Measurements from ENCODE around the gene TPRA1. TPM values are rescaled to one million over a fixed set of nuclear protein-coding genes. Genes with fewer than 3 reads are reported as not detected.

TPRA1 gene
- total and polyA plus RNA-seq, 12 donors = 13.5 to 65.6 (median 46.4) TPM

GRCh38 chr3:127556565-127556964 lies 34.0 kb downstream of the TPRA1 start:
- H3K4me1 ChIP-seq (replicated peaks in 1 of 2) = no peaks in the 10 kb centered on the region
- no peaks in the 10 kb centered on the region for H3K9me3 ChIP-seq (replicated peaks in 1 of 3)
- H3K4me3 ChIP-seq = no peak overlapping the region
- no peak overlapping the region for H3K27ac ChIP-seq
- no peak for DNase-seq
- H3K27me3 ChIP-seq = no peaks in the 10 kb centered on the region
- TF ChIP-seq, protein P1, sequence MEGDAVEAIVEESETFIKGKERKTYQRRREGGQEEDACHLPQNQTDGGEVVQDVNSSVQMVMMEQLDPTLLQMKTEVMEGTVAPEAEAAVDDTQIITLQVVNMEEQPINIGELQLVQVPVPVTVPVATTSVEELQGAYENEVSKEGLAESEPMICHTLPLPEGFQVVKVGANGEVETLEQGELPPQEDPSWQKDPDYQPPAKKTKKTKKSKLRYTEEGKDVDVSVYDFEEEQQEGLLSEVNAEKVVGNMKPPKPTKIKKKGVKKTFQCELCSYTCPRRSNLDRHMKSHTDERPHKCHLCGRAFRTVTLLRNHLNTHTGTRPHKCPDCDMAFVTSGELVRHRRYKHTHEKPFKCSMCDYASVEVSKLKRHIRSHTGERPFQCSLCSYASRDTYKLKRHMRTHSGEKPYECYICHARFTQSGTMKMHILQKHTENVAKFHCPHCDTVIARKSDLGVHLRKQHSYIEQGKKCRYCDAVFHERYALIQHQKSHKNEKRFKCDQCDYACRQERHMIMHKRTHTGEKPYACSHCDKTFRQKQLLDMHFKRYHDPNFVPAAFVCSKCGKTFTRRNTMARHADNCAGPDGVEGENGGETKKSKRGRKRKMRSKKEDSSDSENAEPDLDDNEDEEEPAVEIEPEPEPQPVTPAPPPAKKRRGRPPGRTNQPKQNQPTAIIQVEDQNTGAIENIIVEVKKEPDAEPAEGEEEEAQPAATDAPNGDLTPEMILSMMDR (IDR thresholded peaks at IDR 0.05) = no peak
- TF ChIP-seq POLR2A (IDR thresholded peaks at IDR 0.05) = no peak
- no peaks in the 10 kb centered on the region for H3K36me3 ChIP-seq (replicated peaks in 1 of 2)
- 65 to 76% (median 67%) methylated on average over 6 of the region's 6 CpGs for WGBS, 4 donors
- intact Hi-C loops (cut with DNase I) = no loop called here

GRCh38 chr3:127555108-127555507 lies 35.4 kb downstream of the TPRA1 start:
- Histone ChIP-seq H3K27me3 (no peaks in the 10 kb centered on the region), H3K4me1 (replicated peaks in 1 of 2) (no peaks in the 10 kb centered on the region), H3K36me3 (replicated peaks in 1 of 2) (no peaks in the 10 kb centered on the region), H3K9me3 (replicated peaks in 1 of 3) (no peaks in the 10 kb centered on the region), H3K4me3 (no peak overlapping the region), H3K27ac (no peak overlapping the region)
- 63 to 76% (median 67%) methylated on average over 4 of the region's 4 CpGs for WGBS, 4 donors
- DNase-seq = no peak
- intact Hi-C loops (cut with DNase I) = no loop called here
- no peak for TF ChIP-seq POLR2A (IDR thresholded peaks at IDR 0.05)
- TF ChIP-seq, protein P1 (IDR thresholded peaks at IDR 0.05) = no peak

- Histone ChIP-seq H3K9me3 (replicated peaks in 1 of 3) (no peaks in the 10 kb centered on the region), H3K36me3 (replicated peaks in 1 of 2) (no peaks in the 10 kb centered on the region), H3K4me3 (no peak overlapping the region), H3K27ac (no peak overlapping the region), H3K27me3 (no peaks in the 10 kb centered on the region), H3K4me1 (replicated peaks in 1 of 2) (peaks cover 4 to 5% of the 10 kb centered on the region in 2 donors)
- no peak for DNase-seq
- intact Hi-C loops (cut with DNase I) = no loop called here
- no peak for TF ChIP-seq POLR2A (IDR thresholded peaks at IDR 0.05)
- TF ChIP-seq, protein P1 (IDR thresholded peaks at IDR 0.05) = no peak
- WGBS, 4 donors = 48 to 64% (median 56%) methylated on average over 1 of the region's 1 CpG; no CpG with 5 or more reads in 1 of the 4 donors
Observed at GRCh38 chr3:127552038-127552437, 38.5 kb downstream of the TPRA1 start.

GRCh38 chr3:127551178-127551577 lies 39.4 kb downstream of the TPRA1 start:
- Histone ChIP-seq H3K27ac (no peak overlapping the region), H3K4me1 (replicated peaks in 1 of 2) (peaks cover 4 to 11% of the 10 kb centered on the region in 2 donors), H3K9me3 (replicated peaks in 1 of 3) (no peaks in the 10 kb centered on the region), H3K36me3 (replicated peaks in 1 of 2) (no peaks in the 10 kb centered on the region), H3K27me3 (no peaks in the 10 kb centered on the region), H3K4me3 (no peak overlapping the region)
- TF ChIP-seq, protein P1 (IDR thresholded peaks at IDR 0.05) = no peak
- 90 to 100% (median 93%) methylated on average over 4 to 7 of the region's 7 CpGs for WGBS, 4 donors
- DNase-seq = no peak
- intact Hi-C loops (cut with DNase I) = no loop called here

Data from adrenal gland (tissue), 12 donors.